ENCODE measurements around the gene ABCD3. TPM values are rescaled to one million over a fixed set of nuclear protein-coding genes. Genes with fewer than 3 reads are reported as not detected.
A peak's percentile ranks its signal among the peaks of the same experiment; 100 is the strongest.

Gene ABCD3
- total and polyA plus RNA-seq, 2 of the 8 experiments (the other 6 are each of a cell fraction or from before 2014, with no cell fraction given), result 6.6 to 29.4 TPM

DNA sequence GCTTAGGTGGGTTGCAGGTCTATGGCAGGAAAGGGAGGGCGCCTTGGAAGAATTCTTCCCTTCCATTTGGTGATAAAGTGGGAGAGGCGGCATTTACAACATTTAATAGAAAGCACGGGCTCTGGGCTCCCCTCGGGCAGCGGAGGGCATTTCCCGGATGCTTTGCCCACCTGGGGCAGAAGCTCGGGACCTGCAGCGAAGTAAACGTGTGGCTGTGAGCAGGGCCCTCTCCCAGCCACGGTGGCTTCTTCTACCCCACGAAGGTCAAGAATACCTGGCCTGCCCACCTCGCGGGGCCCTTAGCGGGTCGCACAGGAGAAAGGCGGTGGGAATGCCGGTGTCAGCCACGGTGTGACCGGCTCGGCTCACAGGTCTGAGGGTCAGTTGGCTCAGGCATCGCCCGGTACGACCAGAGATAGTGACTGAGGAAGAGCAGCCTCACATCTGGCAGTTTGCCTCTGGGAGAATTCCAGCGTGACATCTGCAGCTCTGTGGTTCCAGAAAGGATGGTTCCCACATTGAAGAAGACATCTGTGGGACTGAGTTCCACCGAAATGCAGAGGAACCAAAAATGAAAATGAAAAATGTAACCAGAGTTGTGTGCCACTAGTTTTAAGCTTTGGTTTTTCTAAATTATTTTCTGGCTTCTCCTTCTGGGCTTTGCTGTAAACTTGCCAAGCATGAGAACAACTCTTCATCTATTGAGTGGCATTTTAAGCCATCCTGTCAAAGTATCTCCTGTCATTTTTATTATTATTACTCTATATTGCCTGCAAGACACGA is 124.1 kb downstream of the ABCD3 start:
- H2BK120ac ChIP-seq (replicated peaks; ENCODE audit: low read depth, low read length), result peak overlapping the region; percentile 18
- peak overlapping the region in 3 of 4 experiments; percentile 14 to 39 (median 22); a peak in 4 of 7 replicates for H3K9ac ChIP-seq (replicated peaks in 1 of 4; ENCODE audit: extremely low read depth in 1 of 4, low read depth in 3 of 4, low read length in 3 of 4)
- H3K4ac ChIP-seq (replicated peaks; ENCODE audit: insufficient read length, low read depth, low read length), result peak overlapping the region; percentile 75
- ChIA-PET CTCF (ENCODE audit: partially characterized antibody) (interaction anchor here (0.7 to 6.9 kb wide), 13 partner anchors 13 to 312 kb away, joined by 3 to 46 read pairs (median 3); no protein-coding TSS in a partner anchor), POLR2A (ENCODE audit: partially characterized antibody) (interaction anchor here (0.6 to 4.3 kb wide), 5 partner anchors 10 to 279 kb away, joined by 3 to 24 read pairs (median 4); no protein-coding TSS in a partner anchor)
- peaks cover 0 to 7% of the 10 kb centered on the region in 2 experiments; a peak in 1 of 4 replicates for H3K79me2 ChIP-seq (ENCODE audit: control insufficient read depth in 1 of 2, insufficient read depth in 2 of 2, low read length in 2 of 2)
- H4K20me1 ChIP-seq (replicated peaks in 1 of 2; ENCODE audit: control insufficient read depth in 1 of 2, insufficient read depth in 2 of 2, low read length in 2 of 2), result peaks cover 0 to 6% of the 10 kb centered on the region in 2 experiments
- peak overlapping the region; percentile 62 to 82 (median 76) for H3K4me3 ChIP-seq (ENCODE audit: extremely low read depth in 1 of 4, insufficient read depth in 2 of 4, low read depth in 3 of 4, low read length in 4 of 4)
- H4K91ac ChIP-seq (replicated peaks; ENCODE audit: insufficient read length, low read length), result no peak overlapping the region
- H3K27me3 ChIP-seq (replicated peaks in 1 of 4; ENCODE audit: control insufficient read depth in 3 of 4, extremely low read depth in 1 of 4, insufficient read depth in 3 of 4, low read length in 3 of 4), result peaks cover 2 to 12% (median 7%) of the 10 kb centered on the region in 4 experiments; a peak in 6 of 7 replicates
- no peak overlapping the region for H3K14ac ChIP-seq (ENCODE audit: insufficient read length)
- no peak overlapping the region; the same call in 1 of the 2 replicates for H2BK12ac ChIP-seq (ENCODE audit: low read depth, low read length)
- peaks cover 2 to 6% (median 3%) of the 10 kb centered on the region in 4 experiments; a peak in 6 of 7 replicates for H3K4me1 ChIP-seq (replicated peaks in 1 of 4; ENCODE audit: control insufficient read depth in 3 of 4, insufficient read depth in 4 of 4, low read length in 3 of 4)
- DNase-seq (ENCODE audit: low read depth in 1 of 2, low spot score in 2 of 2), result peak in 1 of 2 experiments; percentile 63
- no peak overlapping the region for H2AK5ac ChIP-seq (ENCODE audit: low read depth, low read length)
- no peak overlapping the region; the same call in 1 of the 2 replicates for H4K8ac ChIP-seq (ENCODE audit: extremely low read depth, insufficient read depth, low read length)
- H2BK5ac ChIP-seq (ENCODE audit: low read depth, low read length), result peak overlapping the region; percentile 62; the same call in 1 of the 2 replicates
- H2AFZ ChIP-seq (ENCODE audit: low read length), result peak overlapping the region; percentile 21; the same call in 1 of the 2 replicates
- peak overlapping the region; percentile 47 for H3K56ac ChIP-seq (replicated peaks; ENCODE audit: insufficient read length, low read depth, low read length)
- H2BK20ac ChIP-seq (ENCODE audit: low read length), result no peak overlapping the region
- TF ChIP-seq, protein P1, sequence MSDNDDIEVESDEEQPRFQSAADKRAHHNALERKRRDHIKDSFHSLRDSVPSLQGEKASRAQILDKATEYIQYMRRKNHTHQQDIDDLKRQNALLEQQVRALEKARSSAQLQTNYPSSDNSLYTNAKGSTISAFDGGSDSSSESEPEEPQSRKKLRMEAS (IDR thresholded peaks at IDR 0.05), result 0 out of 2 replicates have a peak, but pooled peaks have one; percentile 5
- TF ChIP-seq SAP30 (IDR thresholded peaks at IDR 0.05; ENCODE audit: insufficient read depth, insufficient replicate concordance, low read length) (peak; percentile 66), EGR1 (IDR thresholded peaks at IDR 0.05; ENCODE audit: borderline replicate concordance, low read depth, low read length) (no peak), BCL11A (IDR thresholded peaks at IDR 0.05; ENCODE audit: low read depth in 2 of 2, low read length in 2 of 2) (no peak), TCF12 (IDR thresholded peaks at IDR 0.05; ENCODE audit: low read depth, low read length) (no peak), KDM4A (IDR thresholded peaks at IDR 0.05; ENCODE audit: low read depth, low read length, severe bottlenecking) (peak; percentile 20), TAF7 (optimal IDR thresholded peaks at IDR 0.05; ENCODE audit: borderline replicate concordance, low read depth, low read length) (peak; percentile 23)
- TF ChIP-seq, protein P2, sequence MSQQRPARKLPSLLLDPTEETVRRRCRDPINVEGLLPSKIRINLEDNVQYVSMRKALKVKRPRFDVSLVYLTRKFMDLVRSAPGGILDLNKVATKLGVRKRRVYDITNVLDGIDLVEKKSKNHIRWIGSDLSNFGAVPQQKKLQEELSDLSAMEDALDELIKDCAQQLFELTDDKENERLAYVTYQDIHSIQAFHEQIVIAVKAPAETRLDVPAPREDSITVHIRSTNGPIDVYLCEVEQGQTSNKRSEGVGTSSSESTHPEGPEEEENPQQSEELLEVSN (IDR thresholded peaks at IDR 0.05), result peak; percentile 33; the same call in 1 of the 2 replicates
- no peak overlapping the region for H4K5ac ChIP-seq (ENCODE audit: insufficient read length, low read depth, low read length)
- no peaks in the 10 kb centered on the region; the same call in 1 of the 2 replicates for H3K79me1 ChIP-seq (ENCODE audit: low read depth, low read length)
- H3K36me3 ChIP-seq (ENCODE audit: control insufficient read depth in 2 of 4, insufficient read depth in 4 of 4, low read length in 3 of 4), result no peaks in the 10 kb centered on the region
- FAIRE-seq, result no peak
- 6% methylated on average over 24 of the region's 26 CpGs; no CpG with 5 or more reads in 1 of the 2 experiments for WGBS, 2 experiments (ENCODE audit: extremely low coverage in 1 of 2, insufficient coverage in 1 of 2, insufficient read length in 1 of 2, insufficient replicate concordance in 2 of 2, low coverage in 1 of 2, low lambda C conversion rate in 2 of 2, missing lambda C conversion rate in 1 of 2)
- H2BK15ac ChIP-seq (ENCODE audit: low read length), result peak overlapping the region; percentile 74; the same call in 1 of the 2 replicates
- peak overlapping the region; percentile 75; the same call in 1 of the 2 replicates for H3K18ac ChIP-seq (ENCODE audit: extremely low read depth, low read length)
- H3K9me3 ChIP-seq (ENCODE audit: insufficient read depth in 2 of 2, low read depth in 1 of 2, low read length in 1 of 2), result no peaks in the 10 kb centered on the region
- peak overlapping the region; percentile 93 for H3K4me2 ChIP-seq (ENCODE audit: insufficient read depth in 1 of 2, low read depth in 2 of 2, low read length in 2 of 2)
- no peak overlapping the region for H3K27ac ChIP-seq (ENCODE audit: low read depth, low read length)
- H3K23ac ChIP-seq (ENCODE audit: insufficient read length), result no peak overlapping the region
- H3K23me2 ChIP-seq (ENCODE audit: low read depth, low read length), result peaks cover 10% of the 10 kb centered on the region
